WTC11 (cell line): ENCODE measurements around the gene LRRC27. TPM values are rescaled to one million over a fixed set of nuclear protein-coding genes. Genes with fewer than 3 reads are reported as not detected.

Experiments
- ATAC-seq: fragments of 200-7000 bp; cut with Tn5 transposase; 2 replicates; pipeline ENCODE4 v1.10.0; 2021; ENCODE audit warnings: mild to moderate bottlenecking, moderate library complexity
- CTCF ChIA-PET: fragments of 300-600 bp; sonication (Branson Sonifier 250); formaldehyde crosslinking; loops from one replicate; lab custom pipeline; 2021; ENCODE audit warnings: antibody characterized with exemption; lab: Charles Lee
- POLR2A ChIA-PET: fragments of 350-600 bp; sonication (Branson Sonifier 250); formaldehyde crosslinking; loops from one replicate; lab custom pipeline; 2021; ENCODE audit warnings: antibody characterized with exemption; lab: Charles Lee
- DNase-seq: peaks from one replicate; pipeline ENCODE4 v3.0.0; 2021; ENCODE audit warnings: low spot score
- H3K27ac Mint-ChIP-seq: 2 replicates; pipeline ENCODE4 v1.8.0; 2021; ENCODE audit warnings: mixed read lengths
- H3K27me3 Mint-ChIP-seq: 2 replicates; pipeline ENCODE4 v1.8.0; 2021; ENCODE audit warnings: low read depth, mild to moderate bottlenecking, moderate library complexity, mixed read lengths
- H3K36me3 Mint-ChIP-seq: 2 replicates; pipeline ENCODE4 v1.8.0; 2021; ENCODE audit warnings: mixed read lengths
- H3K4me1 Mint-ChIP-seq: 2 replicates; pipeline ENCODE4 v1.8.0; 2022; ENCODE audit warnings: mixed read lengths
- H3K4me3 Mint-ChIP-seq: 2 replicates; pipeline ENCODE4 v1.8.0; 2021; ENCODE audit warnings: mild to moderate bottlenecking, moderate library complexity, mixed read lengths
- H3K9me3 Mint-ChIP-seq: 2 replicates; pipeline ENCODE4 v1.8.0; 2021; ENCODE audit warnings: mixed read lengths
- ATF1 ChIP-seq: sonication (generic); formaldehyde crosslinking; IDR thresholded peaks from 2 replicates; pipeline ENCODE4 v1.8.1; 2023; ENCODE audit warnings: mild to moderate bottlenecking, moderate library complexity, missing genetic modification reagents
- EMX1 ChIP-seq: fragments of 250-450 bp; sonication (Bioruptor Pico); IDR thresholded peaks from 2 replicates; pipeline ENCODE4 v1.8.0; 2021; ENCODE audit warnings: mild to moderate bottlenecking
- ESRRA ChIP-seq: sonication (generic); formaldehyde crosslinking; IDR thresholded peaks from 2 replicates; pipeline ENCODE4 v1.8.1; 2022; ENCODE audit warnings: mild to moderate bottlenecking, missing genetic modification reagents, borderline replicate concordance
- FOXP1 ChIP-seq: sonication (generic); formaldehyde crosslinking; IDR thresholded peaks from 2 replicates; pipeline ENCODE4 v1.8.0; 2022; ENCODE audit warnings: missing genetic modification reagents, mild to moderate bottlenecking, moderate library complexity, borderline replicate concordance
- MYBL2 ChIP-seq: sonication (generic); formaldehyde crosslinking; IDR thresholded peaks from 2 replicates; pipeline ENCODE4 v1.8.1; 2023; ENCODE audit warnings: mild to moderate bottlenecking, moderate library complexity, missing genetic modification reagents
- NFATC4 ChIP-seq: fragments of 250-450 bp; sonication (Bioruptor Pico); IDR thresholded peaks from 2 replicates; pipeline ENCODE4 v1.9.0; 2021; ENCODE audit warnings: mild to moderate bottlenecking
- NFYB ChIP-seq: sonication (generic); formaldehyde crosslinking; conservative IDR thresholded peaks from 2 replicates; pipeline ENCODE4 v1.8.0; 2022; ENCODE audit warnings: low read depth, missing genetic modification reagents
- ZBTB21 ChIP-seq: sonication (generic); formaldehyde crosslinking; IDR thresholded peaks from 2 replicates; pipeline ENCODE4 v1.8.1; 2023; ENCODE audit warnings: mild to moderate bottlenecking, missing genetic modification reagents, borderline replicate concordance
- ZNF121 ChIP-seq: sonication (generic); formaldehyde crosslinking; IDR thresholded peaks from 2 replicates; pipeline ENCODE4 v1.8.0; 2023; ENCODE audit warnings: missing genetic modification reagents
- ZNF232 ChIP-seq: sonication (generic); formaldehyde crosslinking; IDR thresholded peaks from 2 replicates; pipeline ENCODE4 v1.8.0; 2022; ENCODE audit warnings: mild to moderate bottlenecking, missing genetic modification reagents
- ZNF263 ChIP-seq: sonication (generic); formaldehyde crosslinking; IDR thresholded peaks from 2 replicates; pipeline ENCODE4 v1.8.1; 2022; ENCODE audit warnings: low read depth, mild to moderate bottlenecking, moderate library complexity, missing genetic modification reagents
- ZNF423 ChIP-seq: fragments of 250-450 bp; sonication (Bioruptor Pico); IDR thresholded peaks from 2 replicates; pipeline ENCODE4 v2.1.2; 2022; ENCODE audit warnings: mild to moderate bottlenecking, moderate library complexity
- total RNA-seq: library from RNA; stranded (reverse); gene quantifications from 3 replicates; pipeline ENCODE4 v1.2.3, GENCODE V29; 2021
- TF ChIP-seq, protein P1 (sequence below): sonication (generic); formaldehyde crosslinking; IDR thresholded peaks from 2 replicates; pipeline ENCODE4 v1.8.0; 2022; ENCODE audit warnings: missing genetic modification reagents
- TF ChIP-seq, protein P2 (sequence below): sonication (generic); formaldehyde crosslinking; conservative IDR thresholded peaks from 2 replicates; pipeline ENCODE4 v1.8.1; 2022; ENCODE audit warnings: mild to moderate bottlenecking, missing genetic modification reagents
- TF ChIP-seq, protein P3 (sequence below): fragments of 250-450 bp; sonication (Bioruptor Pico); conservative IDR thresholded peaks from 2 replicates; pipeline ENCODE4 v1.9.0; 2021; ENCODE audit warnings: mild to moderate bottlenecking
- TF ChIP-seq, protein P4 (sequence below): fragments of 250-450 bp; sonication (Bioruptor Pico); IDR thresholded peaks from 2 replicates; pipeline ENCODE4 v1.9.0; 2021; ENCODE audit warnings: mild to moderate bottlenecking, borderline replicate concordance

LRRC27 gene
- total RNA-seq, 1 experiment from 2014 or later = 4.4 TPM

DNA sequence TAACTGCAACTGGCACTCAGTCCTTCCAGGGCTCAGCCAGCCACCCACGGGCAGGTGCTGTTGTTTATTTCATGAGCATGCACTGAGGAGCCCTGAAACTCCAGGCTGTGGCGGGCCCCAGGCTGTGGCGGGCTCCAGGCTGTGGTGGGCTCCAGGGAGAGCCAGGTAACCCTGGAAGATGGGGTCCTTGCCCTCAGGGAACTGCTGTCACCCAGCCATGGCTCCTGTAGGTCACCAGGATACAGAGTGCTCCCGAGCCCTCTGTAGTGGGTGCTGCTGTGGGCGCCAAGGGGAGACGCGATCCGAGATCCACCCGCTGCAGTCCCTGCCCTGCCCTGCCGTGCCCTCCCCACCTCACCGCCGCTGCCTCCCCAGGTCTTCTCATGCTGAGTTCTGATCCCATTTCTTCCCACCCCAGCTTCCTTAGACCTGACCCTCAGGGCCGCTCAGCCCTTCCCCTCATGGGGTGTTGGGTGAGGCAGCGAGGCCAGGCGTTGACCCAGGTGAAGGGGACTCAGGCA, 29.6 kb downstream of the LRRC27 start:
- POLR2A ChIA-PET = interaction anchor here (0.6 kb wide), 1 partner anchor 98 kb away, joined by 3 read pairs; no protein-coding TSS in a partner anchor
- H3K4me1 Mint-ChIP-seq = no peaks in the 10 kb centered on the region
- DNase-seq (no peak), ATAC-seq (no peak)
- H3K27me3 Mint-ChIP-seq = no peaks in the 10 kb centered on the region
- peaks cover 7% of the 10 kb centered on the region for H3K9me3 Mint-ChIP-seq
- H3K27ac Mint-ChIP-seq = no peak overlapping the region
- CTCF ChIA-PET = interaction anchor here (0.6 to 3.1 kb wide), 40 partner anchors 8 to 265 kb away, joined by 3 to 25 read pairs (median 6); partner anchors contain the start of gene PWWP2B
- TF ChIP-seq ZNF263 (CRISPR knock-in tag) = no peak
- TF ChIP-seq, protein P1, sequence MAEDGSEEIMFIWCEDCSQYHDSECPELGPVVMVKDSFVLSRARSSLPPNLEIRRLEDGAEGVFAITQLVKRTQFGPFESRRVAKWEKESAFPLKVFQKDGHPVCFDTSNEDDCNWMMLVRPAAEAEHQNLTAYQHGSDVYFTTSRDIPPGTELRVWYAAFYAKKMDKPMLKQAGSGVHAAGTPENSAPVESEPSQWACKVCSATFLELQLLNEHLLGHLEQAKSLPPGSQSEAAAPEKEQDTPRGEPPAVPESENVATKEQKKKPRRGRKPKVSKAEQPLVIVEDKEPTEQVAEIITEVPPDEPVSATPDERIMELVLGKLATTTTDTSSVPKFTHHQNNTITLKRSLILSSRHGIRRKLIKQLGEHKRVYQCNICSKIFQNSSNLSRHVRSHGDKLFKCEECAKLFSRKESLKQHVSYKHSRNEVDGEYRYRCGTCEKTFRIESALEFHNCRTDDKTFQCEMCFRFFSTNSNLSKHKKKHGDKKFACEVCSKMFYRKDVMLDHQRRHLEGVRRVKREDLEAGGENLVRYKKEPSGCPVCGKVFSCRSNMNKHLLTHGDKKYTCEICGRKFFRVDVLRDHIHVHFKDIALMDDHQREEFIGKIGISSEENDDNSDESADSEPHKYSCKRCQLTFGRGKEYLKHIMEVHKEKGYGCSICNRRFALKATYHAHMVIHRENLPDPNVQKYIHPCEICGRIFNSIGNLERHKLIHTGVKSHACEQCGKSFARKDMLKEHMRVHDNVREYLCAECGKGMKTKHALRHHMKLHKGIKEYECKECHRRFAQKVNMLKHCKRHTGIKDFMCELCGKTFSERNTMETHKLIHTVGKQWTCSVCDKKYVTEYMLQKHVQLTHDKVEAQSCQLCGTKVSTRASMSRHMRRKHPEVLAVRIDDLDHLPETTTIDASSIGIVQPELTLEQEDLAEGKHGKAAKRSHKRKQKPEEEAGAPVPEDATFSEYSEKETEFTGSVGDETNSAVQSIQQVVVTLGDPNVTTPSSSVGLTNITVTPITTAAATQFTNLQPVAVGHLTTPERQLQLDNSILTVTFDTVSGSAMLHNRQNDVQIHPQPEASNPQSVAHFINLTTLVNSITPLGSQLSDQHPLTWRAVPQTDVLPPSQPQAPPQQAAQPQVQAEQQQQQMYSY (CRISPR knock-in tag) = no peak
- no peak for TF ChIP-seq ESRRA (CRISPR knock-in tag)
- TF ChIP-seq EMX1 (CRISPR knock-in tag) = no peak
- TF ChIP-seq ATF1 (CRISPR knock-in tag) = no peak
- TF ChIP-seq, protein P2, sequence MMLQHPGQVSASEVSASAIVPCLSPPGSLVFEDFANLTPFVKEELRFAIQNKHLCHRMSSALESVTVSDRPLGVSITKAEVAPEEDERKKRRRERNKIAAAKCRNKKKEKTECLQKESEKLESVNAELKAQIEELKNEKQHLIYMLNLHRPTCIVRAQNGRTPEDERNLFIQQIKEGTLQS (CRISPR knock-in tag) = no peak
- no peak for TF ChIP-seq ZBTB21
- TF ChIP-seq, protein P3, sequence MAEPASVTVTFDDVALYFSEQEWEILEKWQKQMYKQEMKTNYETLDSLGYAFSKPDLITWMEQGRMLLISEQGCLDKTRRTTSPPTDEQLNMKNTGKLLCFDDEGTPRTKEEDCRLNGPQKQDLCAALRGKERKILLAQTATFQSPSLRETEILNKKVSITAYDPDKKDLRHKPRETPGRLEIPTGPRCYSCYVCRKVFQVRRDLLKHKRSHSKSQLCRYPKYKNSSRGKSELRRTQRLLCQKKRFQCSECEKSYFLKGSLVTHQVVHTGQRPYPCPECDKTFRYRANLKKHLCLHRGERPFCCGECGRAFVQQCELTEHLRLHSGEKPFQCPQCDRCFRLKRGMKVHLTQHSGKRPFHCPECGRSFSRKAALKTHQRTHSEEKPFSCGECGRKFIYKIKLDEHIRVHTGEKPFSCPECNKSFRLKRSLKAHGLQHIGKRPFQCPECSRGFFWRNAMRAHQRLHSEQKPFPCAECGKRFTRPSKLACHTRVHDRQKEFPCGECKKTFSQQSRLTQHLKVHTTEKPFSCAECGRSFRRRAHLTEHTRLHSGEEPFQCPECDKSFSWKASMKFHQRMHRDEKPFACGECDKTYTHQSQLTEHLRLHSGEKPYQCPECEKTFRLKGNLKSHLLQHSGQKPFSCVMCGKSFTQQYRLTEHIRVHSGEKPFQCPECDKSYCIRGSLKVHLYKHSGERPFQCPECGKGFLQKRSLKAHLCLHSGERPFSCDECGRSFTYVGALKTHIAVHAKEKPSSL = no peak
- TF ChIP-seq MYBL2 (CRISPR knock-in tag) = no peak
- TF ChIP-seq ZNF121 (CRISPR knock-in tag) = no peak
- TF ChIP-seq FOXP1 = no peak
- TF ChIP-seq NFATC4 (CRISPR knock-in tag) = no peak
- no peak for TF ChIP-seq ZNF423
- TF ChIP-seq, protein P4, sequence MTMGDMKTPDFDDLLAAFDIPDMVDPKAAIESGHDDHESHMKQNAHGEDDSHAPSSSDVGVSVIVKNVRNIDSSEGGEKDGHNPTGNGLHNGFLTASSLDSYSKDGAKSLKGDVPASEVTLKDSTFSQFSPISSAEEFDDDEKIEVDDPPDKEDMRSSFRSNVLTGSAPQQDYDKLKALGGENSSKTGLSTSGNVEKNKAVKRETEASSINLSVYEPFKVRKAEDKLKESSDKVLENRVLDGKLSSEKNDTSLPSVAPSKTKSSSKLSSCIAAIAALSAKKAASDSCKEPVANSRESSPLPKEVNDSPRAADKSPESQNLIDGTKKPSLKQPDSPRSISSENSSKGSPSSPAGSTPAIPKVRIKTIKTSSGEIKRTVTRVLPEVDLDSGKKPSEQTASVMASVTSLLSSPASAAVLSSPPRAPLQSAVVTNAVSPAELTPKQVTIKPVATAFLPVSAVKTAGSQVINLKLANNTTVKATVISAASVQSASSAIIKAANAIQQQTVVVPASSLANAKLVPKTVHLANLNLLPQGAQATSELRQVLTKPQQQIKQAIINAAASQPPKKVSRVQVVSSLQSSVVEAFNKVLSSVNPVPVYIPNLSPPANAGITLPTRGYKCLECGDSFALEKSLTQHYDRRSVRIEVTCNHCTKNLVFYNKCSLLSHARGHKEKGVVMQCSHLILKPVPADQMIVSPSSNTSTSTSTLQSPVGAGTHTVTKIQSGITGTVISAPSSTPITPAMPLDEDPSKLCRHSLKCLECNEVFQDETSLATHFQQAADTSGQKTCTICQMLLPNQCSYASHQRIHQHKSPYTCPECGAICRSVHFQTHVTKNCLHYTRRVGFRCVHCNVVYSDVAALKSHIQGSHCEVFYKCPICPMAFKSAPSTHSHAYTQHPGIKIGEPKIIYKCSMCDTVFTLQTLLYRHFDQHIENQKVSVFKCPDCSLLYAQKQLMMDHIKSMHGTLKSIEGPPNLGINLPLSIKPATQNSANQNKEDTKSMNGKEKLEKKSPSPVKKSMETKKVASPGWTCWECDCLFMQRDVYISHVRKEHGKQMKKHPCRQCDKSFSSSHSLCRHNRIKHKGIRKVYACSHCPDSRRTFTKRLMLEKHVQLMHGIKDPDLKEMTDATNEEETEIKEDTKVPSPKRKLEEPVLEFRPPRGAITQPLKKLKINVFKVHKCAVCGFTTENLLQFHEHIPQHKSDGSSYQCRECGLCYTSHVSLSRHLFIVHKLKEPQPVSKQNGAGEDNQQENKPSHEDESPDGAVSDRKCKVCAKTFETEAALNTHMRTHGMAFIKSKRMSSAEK (CRISPR knock-in tag) = no peak
- TF ChIP-seq ZNF232 (CRISPR knock-in tag) = no peak
- no peak for TF ChIP-seq NFYB (CRISPR knock-in tag)
- no peak overlapping the region for H3K4me3 Mint-ChIP-seq
- peaks cover 4% of the 10 kb centered on the region for H3K36me3 Mint-ChIP-seq
